Measurements from ENCODE around the gene OR56B1.

The OR56B1 gene

GRCh38 chr11:5749836-5750235 lies 13.6 kb downstream of the OR56B1 start:
- TF ChIP-seq CTCF (IDR thresholded peaks at IDR 0.05; ENCODE audit: control insufficient read depth, insufficient read depth, low read depth, low read length, missing control alignments), result no peak
- no peak overlapping the region for H3K4me3 ChIP-seq (ENCODE audit: control insufficient read depth, low read depth, low read length)

GRCh38 chr11:5753943-5754342 lies 17.7 kb downstream of the OR56B1 start, which contains the start of gene OR52N4:
OR52N4 (plus strand) TSS chr11:5754243; CDS start chr11:5754741, 498 bp downstream.
- TF ChIP-seq CTCF (IDR thresholded peaks at IDR 0.05; ENCODE audit: control insufficient read depth, insufficient read depth, low read depth, low read length, missing control alignments), result no peak
- no peak for DNase-seq (ENCODE audit: low read depth)
- no peak within 1 kb of the TSS for H3K4me3 ChIP-seq (ENCODE audit: control insufficient read depth, low read depth, low read length)

More at GRCh38 chr11:5749836-5750235, 13.6 kb downstream of the OR56B1 start:
- DNase-seq (ENCODE audit: low read depth), result no peak

- no peak overlapping the region for H3K4me3 ChIP-seq (ENCODE audit: control insufficient read depth, low read depth, low read length)
- TF ChIP-seq CTCF (IDR thresholded peaks at IDR 0.05; ENCODE audit: control insufficient read depth, insufficient read depth, low read depth, low read length, missing control alignments), result no peak
- no peak for DNase-seq (ENCODE audit: low read depth)
These were observed 30.8 kb downstream of the OR56B1 start for GRCh38 chr11:5767056-5767455.

- H3K4me3 ChIP-seq (ENCODE audit: control insufficient read depth, low read depth, low read length), result no peak within 1 kb of the TSS
- DNase-seq (ENCODE audit: low read depth), result no peak
- TF ChIP-seq CTCF (IDR thresholded peaks at IDR 0.05; ENCODE audit: control insufficient read depth, insufficient read depth, low read depth, low read length, missing control alignments), result no peak
These were observed 47.0 kb downstream of the OR56B1 start, which contains the start of gene OR52N5 for GRCh38 chr11:5783255-5783654. OR52N5 (minus strand) TSS chr11:5783355; CDS start chr11:5778634, 4,721 bp downstream.

All from AG09309 (cell line).